A673 (cell line): ENCODE data around the gene NDST4. TPM values are rescaled to one million over a fixed set of nuclear protein-coding genes. Genes with fewer than 3 reads are reported as not detected.

Experiments used
- BruUV-seq: library from RNA; stranded (reverse); fragments of 400-500 nt; replicated peaks from 2 replicates; lab custom pipeline; 2021; lab: Mats Ljungman, UMichigan
- CTCF ChIA-PET: fragments of 300-600 bp; sonication (Branson Sonifier 250); formaldehyde crosslinking; loops from one replicate; lab custom pipeline; 2022; ENCODE audit warnings: antibody characterized with exemption; lab: Charles Lee
- POLR2A ChIA-PET: fragments of 300-600 bp; sonication (Branson Sonifier 250); formaldehyde crosslinking; loops from one replicate; lab custom pipeline; 2022; ENCODE audit warnings: antibody characterized with exemption; ENCODE audit not compliant: low non-redundant PET; lab: Charles Lee
- DNase-seq: peaks from one replicate; pipeline ENCODE4 v3.0.0-alpha.2; 2015; ENCODE audit warnings: low spot score
- H3K27ac ChIP-seq: fragments of 200-600 bp; sonication (generic); 2 replicates; pipeline ENCODE4 v1.5.1; 2016; ENCODE audit warnings: mixed run types, low read depth, mild to moderate bottlenecking, mixed read lengths, antibody characterized with exemption, low read length; ENCODE audit not compliant: poor library complexity, severe bottlenecking
- H3K27me3 ChIP-seq: fragments of 200-600 bp; sonication (generic); replicated peaks from 2 replicates; pipeline ENCODE4 v1.6.1; 2017; ENCODE audit warnings: mixed run types, low read depth, mild to moderate bottlenecking, mixed read lengths, antibody characterized with exemption, low read length; ENCODE audit not compliant: insufficient read depth, poor library complexity
- H3K36me3 ChIP-seq: fragments of 200-600 bp; sonication (generic); 2 replicates; pipeline ENCODE4 v1.6.1; 2016; ENCODE audit warnings: mixed run types, mild to moderate bottlenecking, mixed read lengths, antibody characterized with exemption, low read length; ENCODE audit not compliant: insufficient read depth, poor library complexity, severe bottlenecking
- H3K4me1 ChIP-seq: fragments of 200-600 bp; sonication (generic); 2 replicates; pipeline ENCODE4 v1.6.1; 2017; ENCODE audit warnings: mixed run types, mild to moderate bottlenecking, mixed read lengths, antibody characterized with exemption, low read length; ENCODE audit not compliant: insufficient read depth, poor library complexity, severe bottlenecking
- H3K4me3 ChIP-seq: fragments of 200-600 bp; sonication (generic); 2 replicates; pipeline ENCODE4 v1.5.1; 2016; ENCODE audit warnings: low read depth, mixed run types, mild to moderate bottlenecking, mixed read lengths, low read length; ENCODE audit not compliant: poor library complexity, severe bottlenecking
- H3K9me3 ChIP-seq: fragments of 200-600 bp; sonication (generic); 2 replicates; pipeline ENCODE4 v1.6.1; 2016; ENCODE audit warnings: mixed run types, low read depth, mild to moderate bottlenecking, mixed read lengths, antibody characterized with exemption, low read length; ENCODE audit not compliant: poor library complexity, severe bottlenecking
- CTCF ChIP-seq: fragments of 300-800, 200-600 bp; sonication (generic); conservative IDR thresholded peaks from 2 replicates; pipeline ENCODE4 v1.5.1; 2017; ENCODE audit warnings: low read depth, mild to moderate bottlenecking, antibody characterized with exemption, low read length, moderate library complexity, mixed read lengths
- EZH2 ChIP-seq: fragments of 200-600 bp; sonication (generic); IDR thresholded peaks from 2 replicates; pipeline ENCODE4 v1.6.1; 2017; ENCODE audit warnings: borderline replicate concordance, low read depth, mild to moderate bottlenecking, mixed read lengths, antibody characterized with exemption, low read length; ENCODE audit not compliant: poor library complexity, severe bottlenecking
- intact Hi-C: fragments of 100-400 bp; cut with micrococcal nuclease; formaldehyde crosslinking; loops from one replicate; pipeline ENCODE4 v1.10.0; 2022; ENCODE audit not compliant: unreplicated experiment
- total RNA-seq: library from RNA; stranded (reverse); gene quantifications from 2 replicates; pipeline ENCODE4 v1.2.3, GENCODE V29; 2021

The NDST4 gene
- total RNA-seq, 1 experiment from 2014 or later, result 32.8 TPM

DNA sequence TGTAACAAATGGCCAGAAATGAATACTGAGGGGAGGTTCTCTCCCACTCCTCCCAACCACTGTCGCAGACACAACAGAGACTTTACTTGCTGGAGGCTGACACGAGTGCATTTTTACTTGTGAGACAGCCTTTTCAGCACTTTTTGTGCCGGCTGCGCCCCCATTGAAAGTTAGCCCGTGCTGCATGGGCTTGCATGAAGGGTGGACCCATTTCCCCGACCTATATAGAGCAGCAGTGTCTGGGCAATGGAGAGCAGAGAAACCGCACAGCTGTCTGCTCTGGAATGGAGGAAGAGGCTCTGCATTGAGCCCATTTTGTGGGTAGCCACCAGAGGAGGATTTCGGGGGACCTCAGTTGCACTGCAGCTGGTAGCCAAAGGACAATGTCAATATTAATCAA, 306.1 kb downstream of the NDST4 start:
- no peaks in the 10 kb centered on the region for H3K36me3 ChIP-seq
- CTCF ChIA-PET, result interaction anchor here (0.7 kb wide), 1 partner anchor 181 kb away, joined by 3 read pairs; no protein-coding TSS in a partner anchor
- intact Hi-C loops, result no loop called here
- H3K4me3 ChIP-seq, result no peak overlapping the region
- H3K27me3 ChIP-seq, result no peaks in the 10 kb centered on the region
- no peaks in the 10 kb centered on the region for H3K9me3 ChIP-seq
- DNase-seq, result no peak
- no peak for TF ChIP-seq EZH2
- no peak for TF ChIP-seq CTCF
- POLR2A ChIA-PET, result no interaction called here
- no peak overlapping the region for H3K27ac ChIP-seq
- no TSS peak for BruUV-seq
- H3K4me1 ChIP-seq, result no peaks in the 10 kb centered on the region

GRCh38 chr4:114791976-114792375, 321.4 kb downstream of the NDST4 start:
- DNase-seq, result no peak
- H3K4me1 ChIP-seq, result no peaks in the 10 kb centered on the region
- TF ChIP-seq EZH2, result no peak
- TF ChIP-seq CTCF, result no peak
- BruUV-seq, result no TSS peak
- no peak overlapping the region for H3K27ac ChIP-seq
- no peak overlapping the region for H3K4me3 ChIP-seq
- intact Hi-C loops, result no loop called here
- POLR2A ChIA-PET, result no interaction called here
- no peaks in the 10 kb centered on the region for H3K27me3 ChIP-seq
- CTCF ChIA-PET, result no interaction called here
- H3K9me3 ChIP-seq, result no peaks in the 10 kb centered on the region
- H3K36me3 ChIP-seq, result no peaks in the 10 kb centered on the region

DNA sequence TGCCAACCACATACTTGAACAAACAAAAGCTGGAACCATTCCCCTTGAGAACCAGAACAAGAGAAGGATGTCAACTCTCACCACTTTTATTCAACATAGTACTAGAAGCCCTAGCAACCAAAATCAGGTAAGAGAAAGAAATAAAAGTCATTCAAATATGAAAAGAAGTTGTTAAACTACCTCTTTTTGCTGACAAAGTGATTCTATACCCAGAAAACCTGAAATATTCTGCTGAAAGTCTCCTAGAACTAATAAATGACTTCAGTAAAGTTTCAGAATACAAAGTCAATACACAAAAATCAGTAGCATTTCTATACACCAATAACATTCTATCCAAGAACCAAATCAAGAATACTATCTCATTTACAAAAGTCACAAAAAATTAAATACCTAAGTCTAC, 327.9 kb downstream of the NDST4 start:
- Histone ChIP-seq H3K27me3 (no peaks in the 10 kb centered on the region), H3K4me1 (peaks cover 30% of the 10 kb centered on the region), H3K4me3 (no peak overlapping the region), H3K27ac (no peak overlapping the region), H3K9me3 (no peaks in the 10 kb centered on the region), H3K36me3 (no peaks in the 10 kb centered on the region)
- TF ChIP-seq CTCF (no peak), EZH2 (no peak)
- CTCF ChIA-PET, result no interaction called here
- BruUV-seq, result no TSS peak
- DNase-seq, result no peak
- intact Hi-C loops, result loop anchor here (10.0 kb wide), 3 partner anchors 269 to 1389 kb away; no protein-coding TSS in a partner anchor
- POLR2A ChIA-PET, result no interaction called here
